Measurements from ENCODE around the gene UBE2I. TPM values are rescaled to one million over a fixed set of nuclear protein-coding genes. Genes with fewer than 3 reads are reported as not detected.

The UBE2I gene
- total RNA-seq, 1 donor from 2014 or later = 143 TPM

GRCh38 chr16:1341495-1342420 lies 32.3 kb downstream of the UBE2I start:
- H3K4me2 ChIP-seq (ENCODE audit: low read length) = no peak overlapping the region
- no peaks in the 10 kb centered on the region for H3K79me2 ChIP-seq (ENCODE audit: insufficient read depth, low read length)
- H3K27ac Mint-ChIP-seq (ENCODE audit: unreplicated experiment) = no peak overlapping the region
- no peak overlapping the region for H3K9ac ChIP-seq (ENCODE audit: low read length)
- DNase-seq (ENCODE audit: low read depth) = no peak
- H3K27ac ChIP-seq (ENCODE audit: low read depth, low read length) = no peak overlapping the region
- H3K4me1 Mint-ChIP-seq (ENCODE audit: low read depth, unreplicated experiment) = peaks cover 5% of the 10 kb centered on the region
- no peaks in the 10 kb centered on the region for H3K36me3 Mint-ChIP-seq (ENCODE audit: low read depth, unreplicated experiment)
- H3K9me3 ChIP-seq (ENCODE audit: insufficient read depth, low read depth, low read length) = no peaks in the 10 kb centered on the region
- no peak overlapping the region for H2AFZ ChIP-seq (ENCODE audit: low read depth, low read length)
- no peak for TF ChIP-seq EZH2 (IDR thresholded peaks at IDR 0.05; ENCODE audit: insufficient read depth, low read length)
- no peak for TF ChIP-seq CTCF (IDR thresholded peaks at IDR 0.05; ENCODE audit: insufficient read depth, low read depth, low read length)
- no peaks in the 10 kb centered on the region for H3K9me3 Mint-ChIP-seq (ENCODE audit: unreplicated experiment)
- no peak overlapping the region for H3K4me3 Mint-ChIP-seq (ENCODE audit: unreplicated experiment)
- no peaks in the 10 kb centered on the region for H3K36me3 ChIP-seq (ENCODE audit: insufficient read depth, low read length)
- peaks cover 10% of the 10 kb centered on the region for H3K27me3 Mint-ChIP-seq (ENCODE audit: low read depth, unreplicated experiment)
- H3K4me3 ChIP-seq (ENCODE audit: insufficient read depth, low read depth, low read length) = no peak overlapping the region
- no peaks in the 10 kb centered on the region for H3K4me1 ChIP-seq (ENCODE audit: insufficient read depth, low read length)
- peaks cover under 1% of the 10 kb centered on the region for H3K27me3 ChIP-seq (ENCODE audit: insufficient read depth, low read length)
- no peak for FAIRE-seq
- no peaks in the 10 kb centered on the region for H4K20me1 ChIP-seq (ENCODE audit: insufficient read depth, low read length)

- Histone ChIP-seq H3K27me3 (ENCODE audit: insufficient read depth, low read length) (no peaks in the 10 kb centered on the region), H3K27ac (ENCODE audit: low read depth, low read length) (no peak overlapping the region), H3K4me3 (ENCODE audit: insufficient read depth, low read depth, low read length) (no peak overlapping the region), H3K36me3 (ENCODE audit: insufficient read depth, low read length) (no peaks in the 10 kb centered on the region), H3K79me2 (ENCODE audit: insufficient read depth, low read length) (no peaks in the 10 kb centered on the region), H2AFZ (ENCODE audit: low read depth, low read length) (no peak overlapping the region), H3K9me3 (ENCODE audit: insufficient read depth, low read depth, low read length) (no peaks in the 10 kb centered on the region), H4K20me1 (ENCODE audit: insufficient read depth, low read length) (no peaks in the 10 kb centered on the region), H3K9ac (ENCODE audit: low read length) (no peak overlapping the region), H3K4me1 (ENCODE audit: insufficient read depth, low read length) (no peaks in the 10 kb centered on the region), H3K4me2 (ENCODE audit: low read length) (peak overlapping the region; percentile 52)
- Mint-ChIP-seq H3K9me3 (ENCODE audit: unreplicated experiment) (no peaks in the 10 kb centered on the region), H3K27me3 (ENCODE audit: low read depth, unreplicated experiment) (peaks cover 9% of the 10 kb centered on the region), H3K36me3 (ENCODE audit: low read depth, unreplicated experiment) (no peaks in the 10 kb centered on the region), H3K4me3 (ENCODE audit: unreplicated experiment) (peak overlapping the region; percentile 60), H3K27ac (ENCODE audit: unreplicated experiment) (no peak overlapping the region), H3K4me1 (ENCODE audit: low read depth, unreplicated experiment) (peaks cover 5% of the 10 kb centered on the region)
- no peak for TF ChIP-seq CTCF (IDR thresholded peaks at IDR 0.05; ENCODE audit: insufficient read depth, low read depth, low read length)
- TF ChIP-seq EZH2 (IDR thresholded peaks at IDR 0.05; ENCODE audit: insufficient read depth, low read length) = no peak
- FAIRE-seq = no peak
- DNase-seq (ENCODE audit: low read depth) = peak; percentile 49
Observed at GRCh38 chr16:1342526-1343427, 33.3 kb downstream of the UBE2I start.
